NCI-H2171 (cell line): ENCODE results near the gene GCC1.
"Not testable (repeated sequence)": the region's sequence is repeated elsewhere in the genome, so short reads cannot be mapped to it uniquely, and the experiment has no call there.

Source experiments
- DNase-seq: peaks from one replicate; lab custom pipeline; 2025; lab: John Stamatoyannopoulos, UW

GCC1 gene

DNA sequence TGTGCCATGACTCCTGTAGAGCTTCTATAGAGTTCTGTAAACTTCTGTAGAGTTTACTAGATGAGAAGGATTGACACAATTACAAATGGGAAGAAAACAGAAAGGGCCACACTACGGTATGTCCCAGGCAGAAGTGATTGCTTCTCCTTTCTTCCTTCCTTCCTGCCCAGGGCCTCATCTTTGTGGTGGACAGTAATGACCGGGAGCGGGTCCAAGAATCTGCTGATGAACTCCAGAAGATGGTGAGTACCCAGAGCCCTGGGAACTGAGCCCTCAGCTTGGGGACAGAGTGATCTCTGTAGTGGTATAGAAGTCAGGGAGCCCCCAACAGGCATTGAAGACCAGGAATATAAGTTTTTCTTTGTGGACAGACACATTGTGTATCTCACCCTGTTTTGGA, 4.5 kb upstream of the GCC1 start:
- no peak for DNase-seq

DNA sequence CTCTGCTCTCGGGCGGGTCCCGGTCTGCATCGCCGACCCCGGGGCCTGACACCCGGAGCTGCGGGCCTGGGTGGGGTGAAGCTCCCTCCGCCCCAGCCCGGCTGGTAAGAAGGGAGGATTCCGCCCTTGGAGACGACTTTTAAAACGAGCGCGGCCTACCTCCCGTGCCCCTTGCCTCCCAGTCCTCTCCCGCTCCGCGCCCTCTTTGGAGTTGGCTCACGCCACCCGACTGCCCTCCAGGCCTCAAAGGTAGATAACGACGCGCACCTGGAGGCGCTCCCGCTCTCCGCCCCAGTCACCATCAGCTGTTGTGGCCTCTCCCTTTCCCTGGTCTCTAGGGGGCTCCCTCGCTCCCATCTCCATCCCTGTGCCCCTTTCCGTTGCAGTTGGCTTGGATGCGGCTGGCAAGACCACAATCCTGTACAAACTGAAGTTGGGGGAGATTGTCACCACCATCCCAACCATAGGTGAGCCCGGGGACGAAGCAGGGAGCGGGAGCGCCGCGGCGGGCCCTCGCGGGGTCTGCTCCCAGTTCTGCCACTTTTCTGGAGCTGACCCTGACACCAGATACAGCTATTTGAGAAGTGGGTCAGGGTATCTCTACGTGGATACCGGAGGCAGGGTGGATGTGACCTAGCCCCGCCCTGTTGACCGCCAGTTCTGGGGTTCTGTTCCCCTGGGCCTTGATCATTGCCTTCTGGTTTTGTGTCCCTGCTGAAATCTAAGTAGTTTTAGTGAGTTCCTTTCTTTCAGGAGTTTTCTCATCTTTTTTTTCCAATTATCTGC, 3.5 kb upstream of the GCC1 start:
- DNase-seq = peak; percentile 60

DNA sequence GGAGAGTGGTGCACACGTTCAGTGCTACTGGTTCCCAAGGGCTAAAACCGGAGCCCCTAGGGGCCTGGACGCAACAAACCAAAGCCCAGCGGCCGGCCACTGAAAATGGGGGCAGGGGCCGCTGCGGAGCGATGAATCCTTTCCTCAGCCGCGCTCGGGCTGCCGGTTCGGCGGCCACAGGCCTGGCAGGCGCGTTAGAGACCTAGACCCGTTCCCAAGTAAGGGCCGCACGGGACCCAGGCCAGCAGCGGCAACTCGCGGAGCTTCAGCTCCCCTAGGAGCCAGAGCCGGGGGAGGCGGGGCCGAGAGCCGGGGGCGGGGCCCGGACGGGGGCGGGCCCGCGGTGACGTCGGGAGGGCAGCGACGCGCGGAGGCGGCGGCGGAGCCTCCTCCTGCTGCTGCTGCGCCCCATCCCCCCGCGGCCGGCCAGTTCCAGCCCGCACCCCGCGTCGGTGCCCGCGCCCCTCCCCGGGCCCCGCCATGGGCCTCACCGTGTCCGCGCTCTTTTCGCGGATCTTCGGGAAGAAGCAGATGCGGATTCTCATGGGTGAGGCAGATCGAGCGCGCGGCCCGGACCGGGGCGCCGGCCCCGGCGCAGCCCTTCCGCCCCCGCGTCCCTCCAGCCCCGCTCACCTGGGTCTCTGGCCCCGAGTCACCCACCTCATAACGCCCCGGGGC, 2.8 kb upstream of the GCC1 start, which contains the start of gene ARF5:
TSS of gene ARF5 (plus strand) at position 393 of the 678 bp plus-strand sequence. CDS start at position 481, 88 bp downstream.
- DNase-seq = peak; percentile 84

DNA sequence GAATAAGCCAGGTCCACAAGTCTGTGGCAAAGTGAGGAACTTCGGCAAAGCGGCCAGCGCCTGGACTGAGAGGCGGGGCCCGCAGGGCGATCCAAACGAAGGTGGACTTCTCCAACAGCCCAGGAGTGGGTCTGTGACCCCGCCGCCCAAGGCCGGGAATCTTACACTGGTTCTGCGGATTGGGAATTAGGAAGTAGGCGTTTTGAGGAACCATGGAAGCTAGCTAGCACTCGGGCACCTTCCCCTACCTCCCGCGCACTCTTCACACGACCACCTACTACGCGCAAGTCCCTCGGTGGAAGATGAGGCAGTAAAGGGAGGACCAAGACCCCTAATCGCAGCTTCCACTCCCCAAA, 2.2 kb upstream of the GCC1 start:
- DNase-seq = no peak

DNA sequence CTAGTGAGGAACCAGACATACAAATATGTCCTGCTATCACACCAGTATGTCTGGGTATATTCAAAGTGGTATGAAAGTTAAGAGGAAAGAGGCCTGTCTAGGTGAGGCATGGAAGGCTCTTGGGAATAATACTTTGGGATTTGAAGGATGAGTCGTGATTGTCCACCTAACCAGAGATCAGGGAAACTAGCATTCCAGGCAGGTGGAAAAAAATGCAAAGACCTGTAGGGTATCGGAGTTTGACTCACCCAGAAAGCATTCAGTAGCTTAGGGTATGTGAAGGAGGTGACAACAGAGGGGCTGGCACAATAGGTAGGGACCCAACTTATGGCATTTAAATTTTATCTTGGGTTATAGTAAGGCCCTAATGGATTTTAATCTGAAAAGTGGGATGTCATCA, 950 bp upstream of the GCC1 start:
- DNase-seq = no peak

DNA sequence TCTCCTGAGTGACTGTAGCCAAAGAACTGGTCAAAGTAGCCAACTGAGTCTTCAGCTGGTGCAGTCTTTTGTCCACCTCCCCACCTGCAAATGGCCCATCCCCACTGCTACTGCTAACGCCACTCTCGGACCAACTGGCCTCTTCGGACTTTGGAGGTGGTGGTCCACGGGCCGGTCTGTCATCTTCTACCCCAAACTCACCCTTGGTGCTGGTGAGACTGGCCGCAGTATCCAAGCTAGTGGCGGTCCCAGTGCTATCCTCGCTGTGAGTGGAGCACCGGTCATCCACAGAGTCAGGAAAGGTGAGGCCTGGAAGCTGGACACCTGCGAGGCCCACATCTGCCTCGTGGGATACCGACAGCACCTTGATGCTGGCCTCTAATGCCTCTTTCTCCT, 750 bp downstream of the GCC1 start:
- DNase-seq = no peak

DNA sequence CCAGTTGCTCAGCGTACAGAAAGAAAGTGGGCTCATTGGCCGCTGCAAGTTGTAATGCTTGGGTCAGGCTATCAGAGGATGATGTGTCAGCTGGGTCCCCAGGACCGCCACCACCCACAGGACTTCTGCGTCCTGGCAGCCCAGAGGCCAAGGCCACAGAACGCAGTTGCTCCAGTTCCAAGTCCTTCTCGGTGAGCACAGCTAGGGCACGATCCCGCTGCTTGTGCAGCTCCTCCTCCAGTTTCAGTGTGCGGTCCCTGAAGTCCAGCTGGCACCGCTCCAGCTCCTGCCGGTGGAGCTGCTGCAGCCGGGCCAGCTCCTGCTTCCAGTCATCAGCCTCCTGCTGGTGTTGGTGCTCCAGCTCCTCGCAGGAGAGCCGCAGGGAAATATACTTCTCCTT, 3.0 kb downstream of the GCC1 start:
- DNase-seq = no peak

DNA sequence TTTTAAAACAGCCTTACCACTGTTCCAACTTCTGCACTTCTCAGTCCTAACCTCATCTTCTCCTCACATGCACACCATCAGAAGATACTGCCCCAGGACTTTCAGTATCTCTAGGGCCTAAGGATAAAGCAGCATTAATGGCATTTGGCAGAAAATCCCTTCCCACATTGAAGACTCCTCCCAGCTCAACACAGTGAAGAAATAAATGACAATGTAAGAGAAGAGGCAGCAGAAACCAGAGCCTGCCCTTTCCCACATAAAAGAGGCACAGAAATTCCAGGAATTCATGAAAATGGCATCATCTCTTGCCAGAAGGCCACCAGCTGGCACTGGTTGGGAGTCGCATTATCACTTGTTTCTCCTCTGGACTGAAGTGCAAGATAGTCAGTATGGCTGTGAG, 3.7 kb downstream of the GCC1 start:
- DNase-seq = no peak

DNA sequence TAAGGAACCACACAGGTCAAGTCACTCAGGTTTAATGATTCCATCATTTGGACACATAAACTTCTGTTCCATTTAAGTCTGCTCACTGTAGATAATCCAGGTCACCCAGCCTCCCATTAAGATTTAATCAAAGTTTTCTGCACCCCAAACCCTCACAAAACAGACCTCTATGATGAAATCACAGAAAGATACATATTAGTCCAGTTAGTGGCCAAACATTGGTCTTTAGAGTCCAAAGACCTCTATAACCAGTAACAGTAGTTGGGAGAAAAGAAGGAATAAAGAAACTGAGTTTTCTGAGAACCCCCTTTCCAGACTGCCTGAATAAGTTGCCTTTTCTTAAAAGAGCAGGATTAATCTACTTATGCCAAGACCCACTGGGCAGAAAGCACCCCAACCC, 4.8 kb downstream of the GCC1 start:
- DNase-seq = no peak

DNA sequence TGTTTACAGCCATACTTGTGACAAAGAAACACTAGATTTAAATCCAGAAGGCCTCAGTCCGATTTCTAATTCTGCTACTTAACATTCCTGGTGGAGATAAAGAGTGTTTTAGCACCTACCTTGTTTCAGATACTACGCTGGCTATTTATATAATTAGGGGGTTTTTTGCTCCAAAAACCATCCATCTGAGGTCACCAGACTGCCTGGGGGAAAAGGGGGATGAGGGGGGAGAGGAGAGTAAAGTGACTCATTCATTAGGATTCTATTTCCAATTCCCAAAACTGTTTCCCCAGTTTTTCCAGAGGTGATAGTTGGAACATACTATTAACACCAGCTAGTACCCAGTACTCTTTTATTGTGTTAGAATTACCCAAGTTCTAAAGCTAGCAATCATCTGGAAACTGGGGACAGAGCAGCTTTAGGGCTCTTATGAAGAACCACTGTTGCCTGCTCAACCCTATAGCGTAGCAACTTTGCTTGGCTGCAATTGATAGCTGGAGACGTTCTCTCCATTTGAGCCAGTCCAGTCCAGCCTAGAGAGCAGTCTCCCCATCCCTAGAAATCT, 6.6 kb downstream of the GCC1 start:
- no peak for DNase-seq

DNA sequence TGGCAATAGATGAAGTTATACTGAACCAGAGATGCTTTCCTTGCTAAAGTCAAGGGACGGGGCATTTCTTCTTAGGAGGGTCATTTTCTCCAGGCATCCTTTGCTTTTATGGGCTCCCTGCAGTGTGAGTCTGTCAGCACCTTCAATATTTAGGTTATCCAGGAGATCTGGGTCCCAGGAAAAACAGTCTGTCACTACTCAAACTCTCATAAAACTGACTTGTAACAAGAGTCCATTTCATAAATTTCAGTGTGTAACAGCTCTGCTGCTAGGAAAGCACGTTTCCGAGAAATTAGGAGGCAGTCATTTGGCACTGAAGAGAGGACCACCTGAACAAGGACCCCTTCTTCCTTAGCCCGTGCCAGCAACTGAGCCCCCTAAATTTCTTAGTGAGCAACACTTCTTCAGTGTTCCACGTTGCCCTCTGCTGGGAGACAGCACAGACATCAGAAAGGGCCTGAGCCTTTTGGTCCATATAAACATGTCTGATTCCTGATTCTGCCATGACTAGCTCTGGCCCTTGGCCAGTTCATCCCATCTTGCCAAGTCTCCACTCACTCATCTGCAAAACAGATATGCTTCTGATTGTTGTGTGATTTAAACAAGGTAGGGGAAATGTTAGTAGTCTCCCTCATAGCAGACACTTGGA, 7.2 kb downstream of the GCC1 start:
- no peak for DNase-seq

DNA sequence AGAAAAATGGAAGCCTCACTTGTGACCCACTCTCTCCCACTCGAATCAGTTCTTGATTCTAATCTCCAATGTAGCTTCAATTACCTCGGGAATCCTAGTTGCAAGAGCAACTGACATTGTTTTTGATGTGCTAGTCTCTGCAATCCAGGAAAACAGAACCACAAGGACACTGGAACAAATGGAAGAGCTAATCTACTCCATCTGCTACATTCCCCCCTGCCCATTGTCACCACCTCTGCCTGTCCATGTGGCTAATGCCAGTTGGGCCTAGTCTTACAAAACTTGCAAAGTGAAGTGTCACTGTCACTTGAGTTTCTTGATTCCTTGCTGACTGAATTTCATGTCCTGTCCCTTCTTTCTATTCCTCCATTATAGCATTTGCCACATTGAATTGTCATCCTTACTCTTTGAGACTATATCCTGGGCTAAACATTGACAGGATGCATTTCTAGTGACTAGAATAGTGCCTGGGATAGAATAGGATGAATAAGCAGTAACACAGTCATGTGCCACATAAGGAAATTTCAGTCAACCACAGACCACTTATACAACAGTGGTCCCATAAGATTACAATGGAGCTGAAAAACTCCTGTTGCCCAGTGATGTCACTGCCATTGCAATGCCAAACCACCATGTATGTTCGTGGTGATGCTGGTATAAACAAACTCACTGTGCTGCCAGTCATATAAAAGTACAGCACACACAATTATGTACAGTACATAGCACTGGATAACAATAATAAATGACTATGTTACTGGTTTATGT, 13.5 kb downstream of the GCC1 start:
- no peak for DNase-seq

DNA sequence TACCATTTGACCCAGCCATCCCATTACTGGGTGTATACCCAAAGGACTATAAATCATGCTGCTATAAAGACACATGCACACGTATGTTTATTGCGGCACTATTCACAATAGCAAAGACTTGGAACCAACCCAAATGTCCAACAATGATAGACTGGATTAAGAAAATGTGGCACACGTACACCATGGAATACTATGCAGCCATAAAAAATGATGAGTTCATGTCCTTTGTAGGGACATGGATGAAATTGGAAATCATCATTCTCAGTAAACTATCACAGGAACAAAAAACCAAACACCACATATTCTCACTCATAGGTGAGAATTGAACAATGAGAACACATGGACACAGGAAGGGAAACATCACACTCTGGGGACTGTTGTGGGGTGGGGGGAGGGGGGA, 17.4 kb downstream of the GCC1 start:
- not testable (repeated sequence) for DNase-seq

DNA sequence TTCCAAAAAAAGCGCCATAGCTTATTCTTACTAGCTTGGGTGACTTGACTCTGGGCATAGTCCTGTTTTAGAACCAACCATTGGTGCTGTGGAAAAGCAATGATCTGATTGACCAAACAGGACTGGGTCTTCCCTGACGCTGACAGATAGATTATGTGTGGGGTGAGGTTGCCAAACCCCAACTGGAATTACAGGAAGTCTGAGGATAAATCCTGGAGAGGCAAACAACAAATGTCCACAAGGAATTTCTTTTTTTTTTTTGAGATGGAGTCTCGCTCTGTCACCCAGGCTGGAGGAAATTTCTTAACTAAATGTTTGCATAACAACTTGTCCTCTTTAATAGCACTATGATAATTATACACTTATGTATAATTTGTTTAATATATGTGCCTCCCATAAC, 19.2 kb downstream of the GCC1 start:
- DNase-seq = no peak

DNA sequence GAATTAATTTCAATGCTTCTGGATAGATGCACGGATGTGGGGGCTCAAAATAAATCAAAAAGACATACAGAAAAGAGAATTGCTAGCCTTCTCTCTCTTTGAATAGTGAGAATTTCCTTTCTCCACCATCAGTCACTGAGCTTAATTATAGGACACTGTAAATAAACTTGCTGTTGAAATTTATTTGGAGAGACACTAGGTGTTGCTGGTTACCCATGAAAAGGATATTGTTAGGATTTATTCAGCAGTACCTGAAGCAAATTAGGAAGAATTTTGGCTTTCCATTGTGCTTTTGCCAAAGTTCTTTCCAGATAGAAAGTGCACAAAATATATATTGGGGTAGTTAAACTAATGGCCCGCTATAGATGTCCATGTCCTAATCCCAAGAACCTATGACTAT, 27.6 kb downstream of the GCC1 start:
- no peak for DNase-seq

DNA sequence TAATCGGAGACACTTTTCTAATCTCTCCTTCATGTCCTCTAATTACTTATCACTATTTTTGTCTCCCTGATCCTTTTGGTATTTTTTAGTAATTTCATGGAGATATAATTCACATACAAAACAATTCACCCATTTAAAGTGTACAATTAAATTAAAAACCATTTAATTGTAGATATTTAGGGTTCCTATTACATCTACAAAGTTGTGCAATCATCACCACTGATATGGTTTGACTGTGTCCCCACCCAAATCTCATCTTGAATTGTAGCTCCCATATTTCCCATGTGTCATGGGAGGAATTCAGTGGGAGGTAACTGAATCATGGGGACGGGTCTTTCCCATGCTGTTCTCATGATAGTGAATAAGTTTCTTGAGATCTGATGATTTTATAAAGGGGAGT, 29.0 kb downstream of the GCC1 start:
- no peak for DNase-seq

DNA sequence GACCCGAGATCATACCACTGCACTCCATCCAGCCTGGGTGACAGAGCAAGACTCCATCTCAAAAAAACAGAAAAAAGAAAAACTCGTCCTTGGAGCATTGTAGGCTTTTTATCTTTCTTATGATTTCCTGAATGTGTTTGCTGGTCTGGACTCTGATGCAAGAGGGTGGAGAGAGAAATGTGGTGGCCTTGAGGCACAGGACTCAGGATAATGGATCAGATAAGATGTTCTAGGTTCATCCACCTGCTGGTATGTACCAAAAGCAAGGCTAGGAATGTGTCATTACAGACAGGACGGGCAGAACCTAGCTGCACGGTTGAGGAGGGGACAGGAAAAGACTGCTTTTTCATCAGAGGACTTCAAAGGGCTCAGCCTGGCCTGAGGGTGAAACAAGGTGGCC, 33.5 kb downstream of the GCC1 start:
- DNase-seq = no peak

DNA sequence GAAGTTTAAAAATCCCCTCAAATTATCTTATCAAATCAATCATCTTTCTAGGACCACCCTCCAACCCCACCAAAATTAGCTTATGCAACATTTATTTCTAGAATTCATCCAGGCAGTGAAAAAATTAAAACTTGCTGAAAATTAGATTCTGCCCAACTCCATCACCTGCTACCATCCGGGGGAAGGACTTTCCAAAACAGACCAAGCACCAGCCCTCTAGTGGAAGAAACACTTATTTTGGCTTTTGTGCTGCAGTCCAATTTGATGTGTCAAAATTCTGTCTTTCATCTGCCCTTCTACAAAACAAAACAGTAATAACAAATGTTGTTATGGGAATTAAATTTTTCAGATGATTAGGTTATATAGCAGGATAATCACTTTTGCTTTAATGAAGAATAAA, 35.1 kb downstream of the GCC1 start:
- DNase-seq = no peak

DNA sequence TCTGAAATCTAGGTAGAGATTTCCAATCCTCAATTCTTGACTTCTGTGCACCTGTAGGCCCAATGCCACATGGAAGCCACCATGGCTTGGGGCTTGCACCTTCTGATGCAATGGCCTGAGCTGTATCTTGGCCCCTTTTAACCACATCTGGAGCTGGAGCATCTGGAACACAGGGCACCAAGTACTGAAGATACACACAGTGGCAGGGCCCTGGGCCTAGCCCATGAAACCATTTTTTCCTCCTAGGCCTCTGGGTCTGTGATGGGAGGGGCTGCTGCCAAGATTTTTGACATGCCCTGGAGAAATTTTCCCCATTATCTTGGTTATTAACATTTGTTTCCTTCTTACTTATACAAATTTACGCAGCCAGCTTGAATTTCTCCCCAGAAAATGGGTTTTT, 39.1 kb downstream of the GCC1 start:
- DNase-seq = no peak

DNA sequence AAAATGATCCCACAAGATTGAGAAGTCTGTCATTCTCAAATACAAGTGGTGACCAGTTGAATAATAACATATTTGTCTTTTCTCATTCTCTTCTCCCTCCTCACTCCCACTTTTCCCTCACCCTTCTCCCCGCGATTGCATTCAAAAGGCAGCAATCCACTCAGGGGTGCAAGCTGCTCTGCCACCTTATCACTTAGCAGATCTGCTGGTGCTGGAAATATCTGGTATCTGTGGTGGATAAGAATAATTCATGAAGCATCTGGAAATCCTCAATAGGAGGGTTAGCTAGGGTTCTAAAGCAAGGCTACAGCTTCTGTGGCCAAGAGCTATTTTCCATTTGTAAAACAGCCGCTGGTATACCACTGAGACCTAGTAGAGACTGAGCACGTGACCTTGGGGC, 43.8 kb downstream of the GCC1 start:
- no peak for DNase-seq

DNA sequence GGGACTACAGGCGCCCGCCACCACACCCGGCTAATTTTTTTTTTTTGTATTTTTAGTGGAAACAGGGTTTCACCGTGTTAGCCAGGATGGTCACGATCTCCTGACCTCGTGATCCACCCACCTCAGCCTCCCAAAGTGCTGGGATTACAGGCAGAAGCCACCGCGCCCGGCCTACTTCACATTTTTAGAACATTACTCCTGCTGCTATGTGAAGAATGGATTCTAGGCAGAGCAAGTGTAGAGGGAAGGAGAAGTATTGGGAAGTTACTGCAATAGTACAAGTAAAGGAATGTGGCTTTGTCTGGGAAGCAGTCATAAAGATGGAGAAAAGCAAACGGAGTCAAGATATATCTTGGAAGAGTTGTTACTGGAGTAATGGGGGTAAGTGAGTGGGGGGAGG, 44.9 kb downstream of the GCC1 start:
- not testable (repeated sequence) for DNase-seq

DNA sequence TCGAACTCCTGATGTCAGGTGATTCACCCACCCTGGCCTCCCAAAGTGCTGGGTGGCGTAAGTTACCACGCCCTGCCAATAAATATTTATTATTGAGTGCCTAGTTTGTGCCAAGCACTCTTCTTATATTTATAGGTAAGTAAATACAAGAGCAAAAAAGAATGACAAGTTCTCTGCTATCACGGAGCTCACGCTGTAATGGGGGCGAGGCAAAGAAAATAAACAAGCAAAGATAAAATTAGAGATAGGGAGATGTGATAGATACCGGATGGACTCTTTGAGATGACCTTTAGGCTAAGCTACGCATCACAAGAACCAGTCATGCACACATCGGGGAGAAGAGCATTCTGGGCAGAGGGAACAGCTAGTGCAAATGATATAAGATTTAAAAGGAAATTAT, 46.3 kb downstream of the GCC1 start:
- no peak for DNase-seq
